Ascending aorta (tissue), 2 donors: ENCODE data around the gene IFI27L2. TPM values are rescaled to one million over a fixed set of nuclear protein-coding genes. Genes with fewer than 3 reads are reported as not detected.

ENCODE experiments used
- DNase-seq, 2 donors: peaks; one replicate each; pipeline ENCODE4 v3.0.0-alpha.2; 2019; ENCODE audit warnings: low spot score in 2 of 2
- H3K27ac ChIP-seq, 2 donors: fragments of 200-600 bp; sonication (generic); one replicate each; pipeline ENCODE4 v1.5.1; 2016 to 2017; ENCODE audit warnings: mild to moderate bottlenecking in 1 of 2
- H3K27me3 ChIP-seq: fragments of 200-600 bp; sonication (generic); one replicate; pipeline ENCODE4 v1.5.1; 2017
- H3K36me3 ChIP-seq, 2 donors: fragments of 200-600 bp; sonication (generic); one replicate each; pipeline ENCODE4 v1.5.1; 2016
- H3K4me1 ChIP-seq, 2 donors: fragments of 200-600 bp; sonication (generic); one replicate each; pipeline ENCODE4 v1.5.1; 2016 to 2017; ENCODE audit warnings: mild to moderate bottlenecking in 1 of 2
- H3K4me3 ChIP-seq, 2 donors: fragments of 200-600 bp; sonication (generic); one replicate each; pipeline ENCODE4 v1.5.1; 2016 to 2017; ENCODE audit warnings: mild to moderate bottlenecking in 1 of 2
- H3K9me3 ChIP-seq, 2 donors: fragments of 200-600 bp; sonication (generic); one replicate each; pipeline ENCODE4 v1.5.1; 2016
- intact Hi-C: fragments of 100-400 bp; cut with DNase I; formaldehyde crosslinking; loops from one replicate; pipeline ENCODE4 v1.15.1; 2023
- total RNA-seq: library from RNA; depleted of rRNA; stranded (reverse); fragments of >200 nt; gene quantifications from one replicate; pipeline ENCODE4 v1.1.0, GENCODE V29; 2016
- TF ChIP-seq, protein P1 (sequence below), 3 experiments: fragments of 200-600 bp in 2 of 3; fragments of 450-650 bp in 1 of 3; sonication (generic) in 2 of 3; IDR thresholded peaks; one replicate each; pipeline ENCODE4 v1.5.1; 2016 to 2019; ENCODE audit warnings: antibody characterized with exemption in 3 of 3, mild to moderate bottlenecking in 1 of 3, moderate library complexity in 1 of 3

Gene IFI27L2
- total RNA-seq, 1 donor from 2014 or later = 36.0 TPM

- H3K27ac ChIP-seq = no peak overlapping the region
- intact Hi-C loops = no loop called here
- no peak overlapping the region for H3K4me3 ChIP-seq
- TF ChIP-seq, protein P1, sequence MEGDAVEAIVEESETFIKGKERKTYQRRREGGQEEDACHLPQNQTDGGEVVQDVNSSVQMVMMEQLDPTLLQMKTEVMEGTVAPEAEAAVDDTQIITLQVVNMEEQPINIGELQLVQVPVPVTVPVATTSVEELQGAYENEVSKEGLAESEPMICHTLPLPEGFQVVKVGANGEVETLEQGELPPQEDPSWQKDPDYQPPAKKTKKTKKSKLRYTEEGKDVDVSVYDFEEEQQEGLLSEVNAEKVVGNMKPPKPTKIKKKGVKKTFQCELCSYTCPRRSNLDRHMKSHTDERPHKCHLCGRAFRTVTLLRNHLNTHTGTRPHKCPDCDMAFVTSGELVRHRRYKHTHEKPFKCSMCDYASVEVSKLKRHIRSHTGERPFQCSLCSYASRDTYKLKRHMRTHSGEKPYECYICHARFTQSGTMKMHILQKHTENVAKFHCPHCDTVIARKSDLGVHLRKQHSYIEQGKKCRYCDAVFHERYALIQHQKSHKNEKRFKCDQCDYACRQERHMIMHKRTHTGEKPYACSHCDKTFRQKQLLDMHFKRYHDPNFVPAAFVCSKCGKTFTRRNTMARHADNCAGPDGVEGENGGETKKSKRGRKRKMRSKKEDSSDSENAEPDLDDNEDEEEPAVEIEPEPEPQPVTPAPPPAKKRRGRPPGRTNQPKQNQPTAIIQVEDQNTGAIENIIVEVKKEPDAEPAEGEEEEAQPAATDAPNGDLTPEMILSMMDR (IDR thresholded peaks at IDR 0.05) = no peak
- H3K4me1 ChIP-seq = no peaks in the 10 kb centered on the region
- H3K36me3 ChIP-seq = no peaks in the 10 kb centered on the region
- no peak for DNase-seq
- H3K27me3 ChIP-seq = no peaks in the 10 kb centered on the region
- H3K9me3 ChIP-seq = no peaks in the 10 kb centered on the region
Measured at GRCh38 chr14:94101748-94102147, 27.7 kb downstream of the IFI27L2 start.

DNA sequence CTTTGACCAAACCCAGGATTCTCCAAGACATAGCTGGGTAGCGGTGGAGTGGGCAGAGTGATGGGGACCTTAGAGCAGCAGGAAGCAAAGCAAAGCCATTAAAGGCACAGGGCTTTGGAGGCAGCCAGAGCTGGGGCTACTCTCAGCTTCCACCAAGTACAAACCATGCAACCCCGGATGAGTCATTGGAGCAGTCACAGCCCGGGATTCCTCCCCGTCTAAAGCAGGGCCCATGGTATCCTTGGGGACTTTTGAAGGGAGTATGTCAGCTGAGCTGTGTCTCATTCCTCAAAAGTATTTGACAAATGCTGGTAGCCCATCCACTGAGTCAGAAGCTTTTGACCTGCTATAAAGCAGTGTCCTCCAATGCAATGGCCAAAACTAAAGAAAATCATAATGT lies 28.6 kb downstream of the IFI27L2 start:
- intact Hi-C loops = no loop called here
- Histone ChIP-seq H3K4me3 (no peak overlapping the region), H3K36me3 (no peaks in the 10 kb centered on the region)

GRCh38 chr14:94099006-94099405 lies 30.4 kb downstream of the IFI27L2 start:
- Histone ChIP-seq H3K27ac (no peak overlapping the region), H3K36me3 (no peaks in the 10 kb centered on the region), H3K4me3 (no peak overlapping the region), H3K4me1 (no peaks in the 10 kb centered on the region), H3K27me3 (no peaks in the 10 kb centered on the region), H3K9me3 (no peaks in the 10 kb centered on the region)
- TF ChIP-seq, protein P1 (IDR thresholded peaks at IDR 0.05) = no peak
- DNase-seq = no peak
- intact Hi-C loops = no loop called here

More for the DNA sequence above, 28.6 kb downstream of the IFI27L2 start:
- no peak overlapping the region for H3K27ac ChIP-seq
- no peaks in the 10 kb centered on the region for H3K27me3 ChIP-seq
- TF ChIP-seq, protein P1 (IDR thresholded peaks at IDR 0.05) = no peak
- H3K4me1 ChIP-seq = no peaks in the 10 kb centered on the region
- H3K9me3 ChIP-seq = no peaks in the 10 kb centered on the region
- peak in 1 of 2 donors; percentile 47 for DNase-seq

DNA sequence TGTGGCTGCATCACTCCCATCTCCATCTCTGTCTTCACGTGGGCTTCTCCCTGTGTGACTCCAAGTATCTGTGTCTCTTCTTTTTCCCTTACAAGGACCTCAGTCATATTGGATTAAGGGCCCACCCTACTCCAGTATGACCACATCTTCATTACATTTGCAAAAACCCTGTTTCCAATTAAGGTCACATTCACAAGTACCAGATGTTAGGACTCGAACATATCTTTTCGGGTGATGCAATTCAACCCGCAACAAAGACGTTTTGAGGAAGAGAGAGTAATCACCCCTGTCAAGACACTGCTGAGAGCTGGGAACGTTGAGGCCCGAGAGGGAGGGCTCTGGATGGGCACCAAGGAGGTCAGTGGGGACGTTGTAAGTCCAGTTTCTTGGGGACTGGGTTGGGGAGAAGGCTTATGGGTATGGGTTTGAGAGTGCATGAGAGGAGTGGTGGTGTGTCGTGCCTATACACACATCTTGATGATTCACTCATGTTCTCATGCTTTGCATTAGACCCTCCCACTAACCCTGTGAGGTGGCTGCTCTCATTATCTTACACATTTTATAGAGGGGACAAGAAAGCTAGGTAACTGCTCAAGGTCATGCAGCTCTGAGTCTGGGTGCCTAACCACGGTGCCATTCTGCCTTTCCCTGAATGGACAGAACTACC lies 30.9 kb downstream of the IFI27L2 start:
- DNase-seq = no peak
- Histone ChIP-seq H3K27ac (no peak overlapping the region), H3K27me3 (no peaks in the 10 kb centered on the region), H3K4me1 (no peaks in the 10 kb centered on the region), H3K4me3 (no peak overlapping the region), H3K9me3 (no peaks in the 10 kb centered on the region), H3K36me3 (no peaks in the 10 kb centered on the region)
- TF ChIP-seq, protein P1 (IDR thresholded peaks at IDR 0.05) = no peak
- intact Hi-C loops = no loop called here

- intact Hi-C loops = no loop called here
- DNase-seq = no peak
- Histone ChIP-seq H3K4me3 (no peak overlapping the region), H3K9me3 (no peaks in the 10 kb centered on the region), H3K4me1 (no peaks in the 10 kb centered on the region), H3K27me3 (no peaks in the 10 kb centered on the region), H3K36me3 (no peaks in the 10 kb centered on the region), H3K27ac (no peak overlapping the region)
- TF ChIP-seq, protein P1 (IDR thresholded peaks at IDR 0.05) = no peak
Measured at GRCh38 chr14:94097091-94097490, 32.3 kb downstream of the IFI27L2 start.

DNA sequence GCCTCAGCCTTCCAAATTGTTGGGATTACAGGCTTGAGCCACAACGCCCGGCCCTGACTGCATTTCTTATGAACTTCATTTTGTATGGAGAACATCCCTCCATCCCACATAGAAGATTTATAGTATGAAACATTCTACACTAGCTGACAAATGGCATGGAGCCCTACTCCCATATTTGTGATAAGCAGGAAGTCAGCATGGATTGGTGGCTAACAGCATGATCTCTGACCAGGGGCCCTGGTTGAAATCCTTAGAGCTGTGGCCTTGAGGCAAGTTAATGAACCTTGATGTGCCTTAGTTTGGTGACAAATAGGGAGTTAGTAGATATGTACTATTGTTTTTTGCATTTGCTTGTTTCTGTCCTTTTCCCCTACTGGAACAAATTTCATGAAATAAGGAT lies 36.0 kb downstream of the IFI27L2 start:
- DNase-seq = no peak
- TF ChIP-seq, protein P1 (IDR thresholded peaks at IDR 0.05) = no peak
- no peaks in the 10 kb centered on the region for H3K4me1 ChIP-seq
- no peaks in the 10 kb centered on the region for H3K27me3 ChIP-seq
- no peak overlapping the region for H3K27ac ChIP-seq
- intact Hi-C loops = no loop called here
- H3K36me3 ChIP-seq = no peaks in the 10 kb centered on the region
- H3K9me3 ChIP-seq = no peaks in the 10 kb centered on the region
- no peak overlapping the region for H3K4me3 ChIP-seq
